GF-D8 (cell line): ENCODE measurements around the gene PEX6.

Source experiments
- DNase-seq: peaks from one replicate; lab custom pipeline; 2025; lab: John Stamatoyannopoulos, UW

The PEX6 gene

DNA sequence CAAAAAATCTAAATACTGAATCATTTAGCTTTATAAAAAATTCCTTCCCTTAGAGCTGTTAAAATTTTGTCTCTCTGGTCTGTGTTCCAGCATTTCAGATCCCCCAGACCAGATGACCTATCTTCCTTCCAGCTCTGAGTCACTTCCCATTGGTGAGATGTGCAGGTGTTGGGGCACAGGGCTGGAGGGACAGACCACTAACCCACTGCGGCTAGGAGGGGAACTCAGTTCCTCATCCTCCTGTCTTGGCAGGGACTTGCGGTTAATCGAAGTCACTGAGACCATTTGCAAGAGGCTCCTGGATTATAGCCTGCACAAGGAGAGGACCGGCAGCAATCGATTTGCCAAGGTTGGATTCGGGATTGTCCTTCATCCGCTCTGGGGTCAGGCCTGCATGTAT lies 43.7 kb downstream of the PEX6 start:
- peak; percentile 76 for DNase-seq

DNA sequence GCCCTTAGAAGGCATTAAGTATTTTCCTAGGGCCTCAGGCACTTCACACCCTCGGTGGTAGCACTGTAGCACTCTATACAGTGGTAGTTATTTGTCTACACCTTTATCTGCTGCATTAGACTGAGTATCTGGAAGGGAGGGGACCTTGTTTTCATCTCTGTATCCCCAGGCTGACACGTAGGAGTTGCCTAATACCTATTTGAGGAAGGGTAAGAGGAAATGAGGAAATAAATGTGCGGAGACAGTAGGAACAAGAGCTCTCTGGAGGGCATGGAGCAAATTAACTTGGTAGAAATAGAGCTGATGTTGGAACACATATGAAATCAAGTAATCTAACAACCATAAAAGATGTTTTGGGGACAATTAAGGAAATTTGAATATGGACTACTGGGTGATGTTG lies 45.8 kb downstream of the PEX6 start:
- DNase-seq, result peak; percentile 91

DNA sequence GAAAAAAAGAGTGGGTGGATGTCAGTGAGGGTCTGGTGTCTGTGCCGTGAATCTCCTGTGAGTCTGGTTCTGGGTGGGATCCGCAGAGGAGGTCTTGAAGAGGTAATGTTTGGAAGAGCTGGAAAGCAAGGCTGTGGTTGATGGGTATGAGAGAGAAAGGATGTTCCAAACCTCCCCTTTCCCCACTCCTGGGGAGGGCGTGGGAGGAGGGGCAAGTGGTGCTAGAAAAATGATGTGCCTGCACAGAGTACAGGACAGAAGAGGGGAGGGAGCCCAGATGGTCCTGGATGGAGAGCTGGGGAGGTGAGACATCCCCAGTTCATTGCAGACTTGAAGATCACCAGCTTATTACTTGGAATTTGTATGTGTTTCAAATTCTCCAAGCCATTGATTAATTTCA lies 46.6 kb downstream of the PEX6 start:
- no peak for DNase-seq

DNA sequence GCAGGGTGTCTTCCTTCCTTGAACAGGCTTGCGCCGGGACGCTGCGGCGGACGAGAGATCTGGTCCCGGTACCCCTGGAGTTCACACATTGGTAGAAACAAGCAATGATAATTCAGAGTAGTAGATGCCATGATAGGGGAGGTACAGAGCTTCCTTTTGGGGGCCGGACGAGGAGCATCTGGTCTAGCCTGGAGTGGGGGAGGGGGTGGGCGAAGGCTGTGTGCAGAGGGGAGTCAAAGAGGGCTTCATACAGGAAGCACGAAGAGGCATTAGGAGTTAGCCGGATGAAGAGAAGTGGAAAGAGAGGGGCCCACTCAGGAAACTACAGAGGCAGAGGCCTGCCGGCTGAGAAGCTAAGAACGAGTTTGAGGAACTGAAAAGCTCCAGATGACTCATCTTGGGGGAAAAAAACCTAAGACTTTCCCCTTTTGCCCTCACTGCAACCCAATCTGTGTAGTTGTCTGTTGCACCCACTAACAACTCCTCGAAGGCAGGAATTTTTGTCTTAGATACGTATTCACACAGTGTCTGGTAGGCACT lies 49.1 kb downstream of the PEX6 start:
- DNase-seq, result peak; percentile 86

DNA sequence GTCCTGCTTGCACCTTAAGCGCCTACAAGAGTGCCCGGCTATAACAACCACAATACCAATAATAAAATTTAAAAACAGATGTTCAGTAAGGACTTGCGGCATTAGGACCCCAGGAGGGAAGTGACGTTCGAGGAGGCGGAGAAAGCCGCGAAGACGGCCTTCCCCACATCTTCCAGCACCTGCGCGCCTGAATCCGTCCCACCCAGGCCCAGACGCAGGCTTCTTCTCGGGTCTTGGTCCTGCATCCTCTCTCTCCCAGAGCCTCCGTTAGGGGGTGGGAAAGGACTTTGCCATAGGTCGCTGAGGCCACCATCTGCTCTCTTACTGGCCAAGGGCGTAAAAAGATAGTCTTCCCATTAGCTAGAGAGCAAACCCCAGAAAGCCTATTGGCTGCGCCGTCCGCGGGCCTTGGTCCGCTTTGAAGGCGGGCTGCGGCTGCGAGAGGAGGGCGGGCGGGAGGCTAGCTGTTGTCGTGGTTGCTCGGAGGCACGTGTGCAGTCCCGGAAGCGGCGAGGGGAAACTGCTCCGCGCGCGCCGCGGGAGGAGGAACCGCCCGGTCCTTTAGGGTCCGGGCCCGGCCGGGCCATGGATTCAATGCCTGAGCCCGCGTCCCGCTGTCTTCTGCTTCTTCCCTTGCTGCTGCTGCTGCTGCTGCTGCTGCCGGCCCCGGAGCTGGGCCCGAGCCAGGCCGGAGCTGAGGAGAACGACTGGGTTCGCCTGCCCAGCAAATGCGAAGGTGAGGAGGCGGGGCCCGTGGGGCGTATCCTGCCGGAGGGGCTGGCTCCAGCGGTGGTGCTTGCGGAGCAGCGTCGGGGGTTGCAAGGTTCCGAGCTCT lies 49.8 kb downstream of the PEX6 start, which contains the start of gene CNPY3:
TSS of gene CNPY3 (plus strand) at position 495 of the 835 bp plus-strand sequence. CDS start at position 586, 91 bp downstream.
- DNase-seq, result peak; percentile 98

DNA sequence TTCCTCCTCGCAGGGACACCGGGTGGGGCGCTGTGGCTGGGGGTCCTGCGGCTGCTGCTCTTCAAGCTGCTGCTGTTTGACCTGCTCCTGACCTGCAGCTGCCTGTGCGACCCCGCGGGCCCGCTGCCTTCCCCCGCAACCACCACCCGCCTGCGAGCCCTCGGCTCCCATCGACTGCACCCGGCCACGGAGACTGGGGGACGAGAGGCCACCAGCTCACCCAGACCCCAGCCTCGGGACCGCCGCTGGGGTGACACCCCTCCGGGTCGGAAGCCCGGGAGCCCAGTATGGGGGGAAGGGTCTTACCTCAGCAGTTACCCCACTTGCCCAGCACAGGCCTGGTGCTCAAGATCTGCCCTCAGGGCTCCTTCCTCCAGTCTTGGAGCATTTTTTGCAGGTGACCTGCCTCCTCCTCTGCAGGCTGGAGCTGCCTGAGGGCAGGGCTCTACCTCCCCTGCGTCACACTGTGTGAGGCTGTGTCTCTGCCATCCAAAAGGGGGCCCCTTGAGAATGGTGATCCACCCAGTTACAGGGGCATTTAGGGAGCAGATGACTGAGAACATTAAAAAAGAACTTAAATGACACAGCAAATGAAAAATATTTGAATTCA lies 53.6 kb downstream of the PEX6 start:
- DNase-seq, result no peak

DNA sequence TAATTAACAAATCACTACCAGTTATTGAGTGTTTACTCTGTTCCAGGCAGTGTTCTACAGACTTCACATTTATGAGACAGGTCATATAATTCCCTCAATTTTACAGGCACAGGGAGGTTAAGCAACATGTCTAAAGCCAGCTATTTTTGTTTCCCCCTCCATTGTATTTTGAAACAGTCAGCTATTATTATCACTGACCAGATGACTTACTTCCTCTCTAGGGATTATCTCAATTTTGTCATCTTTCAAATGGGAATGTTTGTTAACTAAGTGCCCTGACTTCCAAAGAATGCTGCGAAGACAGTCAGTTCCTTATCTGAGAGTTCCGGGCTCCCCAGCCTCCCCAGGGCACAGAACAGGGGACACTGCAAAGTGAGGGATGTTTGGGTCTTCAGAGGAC lies 55.3 kb downstream of the PEX6 start:
- DNase-seq, result no peak

DNA sequence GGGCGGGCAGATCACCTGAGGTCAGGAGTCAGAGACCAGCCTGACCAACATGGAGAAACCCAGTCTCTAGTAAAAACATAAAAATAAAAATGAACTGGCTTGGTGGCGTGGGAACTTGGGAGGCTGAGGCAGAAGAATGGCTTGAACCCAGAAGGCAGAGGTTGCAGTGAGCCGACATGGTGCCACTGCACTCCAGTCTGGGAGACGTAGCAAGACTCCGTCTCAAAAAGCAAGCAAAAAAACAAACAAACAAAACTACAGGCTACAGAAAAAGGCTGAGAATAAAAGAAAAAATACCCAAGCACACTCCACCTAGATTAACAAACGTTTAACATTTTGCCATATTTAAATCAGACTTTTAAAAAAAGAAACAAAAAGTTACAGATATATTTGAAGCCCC lies 57.2 kb downstream of the PEX6 start:
- DNase-seq, result no peak

DNA sequence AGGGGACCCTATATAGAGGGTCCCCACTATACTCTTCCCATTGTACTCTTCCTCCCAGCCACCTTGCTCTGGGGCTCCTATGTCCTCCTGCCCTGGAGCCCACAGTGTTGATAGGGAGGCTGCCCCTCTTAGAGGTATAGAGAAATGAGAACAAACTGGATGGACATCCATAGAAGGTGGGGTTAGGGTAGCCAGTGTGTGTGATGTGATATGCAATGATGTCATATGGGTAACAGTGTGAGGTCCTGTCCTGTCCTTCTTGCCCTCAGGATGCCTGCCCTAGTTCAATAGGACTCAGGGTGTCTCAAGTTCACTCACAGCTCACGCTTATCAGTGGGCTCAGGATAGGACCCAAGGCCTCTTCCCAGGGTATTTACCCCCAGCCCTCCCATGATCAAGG lies 62.7 kb downstream of the PEX6 start:
- DNase-seq, result no peak

DNA sequence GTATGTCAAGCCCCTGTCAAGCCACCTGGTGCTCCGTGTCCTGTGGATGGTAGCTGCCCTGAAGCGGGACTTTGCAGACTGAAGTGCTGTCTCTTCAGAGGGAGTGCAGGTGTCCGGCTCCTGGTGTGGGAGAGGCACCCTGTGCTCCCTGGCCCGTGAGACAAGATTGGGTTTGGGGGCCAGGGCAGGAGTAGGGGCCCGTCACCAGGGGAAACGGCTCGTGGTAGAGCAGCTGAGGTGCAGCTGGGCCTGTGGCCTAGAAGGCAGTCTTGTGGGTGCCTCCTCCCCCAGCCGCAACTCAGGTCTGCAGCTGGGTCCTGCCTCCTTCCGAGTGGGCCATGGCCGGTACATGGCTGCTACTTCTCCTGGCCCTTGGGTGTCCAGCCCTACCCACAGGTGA lies 63.2 kb downstream of the PEX6 start, which contains the start of gene PTCRA:
TSS of gene PTCRA (plus strand) at position 322 of the 400 bp plus-strand sequence. CDS start at position 339, 17 bp downstream.
- DNase-seq, result no peak

DNA sequence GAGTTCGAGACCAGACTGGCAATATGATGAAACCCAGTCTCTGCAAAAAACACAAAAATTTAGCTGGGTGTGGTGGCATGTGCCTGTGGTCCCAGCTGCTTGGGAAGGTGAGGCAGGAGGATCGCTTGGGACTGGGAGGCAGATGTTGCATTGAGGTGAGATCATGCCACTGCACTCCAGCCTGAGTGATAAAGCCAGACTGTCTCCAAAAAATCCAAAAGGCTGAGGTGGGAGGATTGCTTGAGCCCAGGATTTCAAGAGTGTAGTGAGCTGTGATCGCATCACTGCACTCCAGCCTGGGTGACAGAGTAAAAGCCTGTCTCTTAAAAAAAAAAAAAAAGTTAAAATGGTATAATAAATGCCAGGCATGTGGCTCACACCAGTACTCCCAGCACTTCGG lies 64.4 kb downstream of the PEX6 start:
- DNase-seq, result no peak
